ENCODE data around the gene TECPR1.

GRCh38 chr7:98254516-98254915, 2.5 kb upstream of the TECPR1 start:
- TF ChIP-seq, protein P1, sequence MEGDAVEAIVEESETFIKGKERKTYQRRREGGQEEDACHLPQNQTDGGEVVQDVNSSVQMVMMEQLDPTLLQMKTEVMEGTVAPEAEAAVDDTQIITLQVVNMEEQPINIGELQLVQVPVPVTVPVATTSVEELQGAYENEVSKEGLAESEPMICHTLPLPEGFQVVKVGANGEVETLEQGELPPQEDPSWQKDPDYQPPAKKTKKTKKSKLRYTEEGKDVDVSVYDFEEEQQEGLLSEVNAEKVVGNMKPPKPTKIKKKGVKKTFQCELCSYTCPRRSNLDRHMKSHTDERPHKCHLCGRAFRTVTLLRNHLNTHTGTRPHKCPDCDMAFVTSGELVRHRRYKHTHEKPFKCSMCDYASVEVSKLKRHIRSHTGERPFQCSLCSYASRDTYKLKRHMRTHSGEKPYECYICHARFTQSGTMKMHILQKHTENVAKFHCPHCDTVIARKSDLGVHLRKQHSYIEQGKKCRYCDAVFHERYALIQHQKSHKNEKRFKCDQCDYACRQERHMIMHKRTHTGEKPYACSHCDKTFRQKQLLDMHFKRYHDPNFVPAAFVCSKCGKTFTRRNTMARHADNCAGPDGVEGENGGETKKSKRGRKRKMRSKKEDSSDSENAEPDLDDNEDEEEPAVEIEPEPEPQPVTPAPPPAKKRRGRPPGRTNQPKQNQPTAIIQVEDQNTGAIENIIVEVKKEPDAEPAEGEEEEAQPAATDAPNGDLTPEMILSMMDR (tag by site-specific recombination; IDR thresholded peaks at IDR 0.05): no peak
- TF ChIP-seq, protein P2, sequence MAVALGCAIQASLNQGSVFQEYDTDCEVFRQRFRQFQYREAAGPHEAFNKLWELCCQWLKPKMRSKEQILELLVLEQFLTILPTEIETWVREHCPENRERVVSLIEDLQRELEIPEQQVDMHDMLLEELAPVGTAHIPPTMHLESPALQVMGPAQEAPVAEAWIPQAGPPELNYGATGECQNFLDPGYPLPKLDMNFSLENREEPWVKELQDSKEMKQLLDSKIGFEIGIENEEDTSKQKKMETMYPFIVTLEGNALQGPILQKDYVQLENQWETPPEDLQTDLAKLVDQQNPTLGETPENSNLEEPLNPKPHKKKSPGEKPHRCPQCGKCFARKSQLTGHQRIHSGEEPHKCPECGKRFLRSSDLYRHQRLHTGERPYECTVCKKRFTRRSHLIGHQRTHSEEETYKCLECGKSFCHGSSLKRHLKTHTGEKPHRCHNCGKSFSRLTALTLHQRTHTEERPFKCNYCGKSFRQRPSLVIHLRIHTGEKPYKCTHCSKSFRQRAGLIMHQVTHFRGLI (tag by site-specific recombination; IDR thresholded peaks at IDR 0.05): no peak
- TF ChIP-seq SETDB1 (IDR thresholded peaks at IDR 0.05; ENCODE audit: insufficient read length, low read length) (no peak), ZEB2 (tag by site-specific recombination; IDR thresholded peaks at IDR 0.05) (no peak), AEBP2 (tag by site-specific recombination; IDR thresholded peaks at IDR 0.05; ENCODE audit: borderline replicate concordance) (no peak), HOXA7 (CRISPR knock-in tag; IDR thresholded peaks at IDR 0.05; ENCODE audit: borderline replicate concordance) (no peak), ZNF335 (tag by site-specific recombination; conservative IDR thresholded peaks at IDR 0.05) (no peak), ZNF24 (tag by site-specific recombination; IDR thresholded peaks at IDR 0.05) (no peak), ZNF311 (tag by site-specific recombination; IDR thresholded peaks at IDR 0.05; ENCODE audit: borderline replicate concordance) (no peak), ZNF274 (IDR thresholded peaks at IDR 0.05; ENCODE audit: low read length) (no peak), ZNF274 (tag by site-specific recombination; IDR thresholded peaks at IDR 0.05; ENCODE audit: borderline replicate concordance) (no peak), ZNF140 (tag by site-specific recombination; IDR thresholded peaks at IDR 0.05) (no peak), MZF1 (tag by site-specific recombination; IDR thresholded peaks at IDR 0.05; ENCODE audit: borderline replicate concordance) (no peak)
- TF ChIP-seq, protein P3, sequence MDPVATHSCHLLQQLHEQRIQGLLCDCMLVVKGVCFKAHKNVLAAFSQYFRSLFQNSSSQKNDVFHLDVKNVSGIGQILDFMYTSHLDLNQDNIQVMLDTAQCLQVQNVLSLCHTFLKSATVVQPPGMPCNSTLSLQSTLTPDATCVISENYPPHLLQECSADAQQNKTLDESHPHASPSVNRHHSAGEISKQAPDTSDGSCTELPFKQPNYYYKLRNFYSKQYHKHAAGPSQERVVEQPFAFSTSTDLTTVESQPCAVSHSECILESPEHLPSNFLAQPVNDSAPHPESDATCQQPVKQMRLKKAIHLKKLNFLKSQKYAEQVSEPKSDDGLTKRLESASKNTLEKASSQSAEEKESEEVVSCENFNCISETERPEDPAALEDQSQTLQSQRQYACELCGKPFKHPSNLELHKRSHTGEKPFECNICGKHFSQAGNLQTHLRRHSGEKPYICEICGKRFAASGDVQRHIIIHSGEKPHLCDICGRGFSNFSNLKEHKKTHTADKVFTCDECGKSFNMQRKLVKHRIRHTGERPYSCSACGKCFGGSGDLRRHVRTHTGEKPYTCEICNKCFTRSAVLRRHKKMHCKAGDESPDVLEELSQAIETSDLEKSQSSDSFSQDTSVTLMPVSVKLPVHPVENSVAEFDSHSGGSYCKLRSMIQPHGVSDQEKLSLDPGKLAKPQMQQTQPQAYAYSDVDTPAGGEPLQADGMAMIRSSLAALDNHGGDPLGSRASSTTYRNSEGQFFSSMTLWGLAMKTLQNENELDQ (tag by site-specific recombination; IDR thresholded peaks at IDR 0.05; ENCODE audit: low read depth): no peak

Measured in HEK293 (cell line).